GM18951 (cell line): ENCODE data around the gene TBX10.

ENCODE experiments used
- POLR2A ChIP-seq: IDR thresholded peaks from 4 replicates; pipeline ENCODE4 v1.6.1; 2011; ENCODE audit warnings: mild to moderate bottlenecking; ENCODE audit not compliant: insufficient read length, insufficient read depth; ENCODE audit errors: extremely low read depth
- in situ Hi-C: fragments of 300-500 bp; cut with MboI; formaldehyde crosslinking; loops from one replicate; pipeline ENCODE4 v1.12.0; 2022; ENCODE audit warnings: low sequenced_read_pairs, mixed read lengths, inconsistent platforms; ENCODE audit not compliant: unreplicated experiment

The TBX10 gene

GRCh38 chr11:67635231-67635521, 4.4 kb downstream of the TBX10 start:
- in situ Hi-C loops: no loop called here

GRCh38 chr11:67634366-67635230, 5.0 kb downstream of the TBX10 start:
- in situ Hi-C loops: no loop called here
- TF ChIP-seq POLR2A: no peak

More at GRCh38 chr11:67635231-67635521, 4.4 kb downstream of the TBX10 start:
- no peak for TF ChIP-seq POLR2A

DNA sequence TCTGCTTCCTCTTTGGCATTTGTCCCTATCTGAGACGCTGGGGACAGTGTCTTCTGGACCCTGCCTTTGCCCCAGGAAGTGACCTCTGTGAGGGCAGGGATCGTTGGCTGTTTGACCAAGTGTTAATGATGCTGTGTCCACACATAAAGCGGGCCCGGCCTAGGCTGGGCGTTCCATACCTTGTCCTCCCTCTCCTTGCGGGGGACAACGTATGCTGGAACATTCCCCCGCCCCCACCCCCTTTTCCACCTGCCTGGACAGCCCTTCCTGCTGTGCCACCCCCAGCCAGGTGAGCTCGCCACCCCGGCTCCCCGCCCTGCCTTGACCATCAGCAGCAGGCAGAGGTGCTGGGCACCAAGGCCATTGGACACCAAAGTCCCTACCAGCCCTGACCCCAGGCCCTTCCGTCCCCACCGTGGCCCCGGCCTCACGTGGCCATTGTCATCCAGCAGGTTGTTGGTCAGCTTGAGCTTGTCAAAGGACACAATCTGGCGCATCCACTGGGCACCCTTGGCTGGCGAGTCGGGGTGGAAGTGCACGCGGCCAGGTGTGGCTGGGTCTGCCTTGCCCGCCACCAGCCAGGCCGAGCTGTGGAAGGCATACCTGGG, 5.7 kb downstream of the TBX10 start:
- in situ Hi-C loops: no loop called here
- TF ChIP-seq POLR2A: no peak

GRCh38 chr11:67632982-67633755, 6.4 kb downstream of the TBX10 start:
- in situ Hi-C loops: no loop called here
- TF ChIP-seq POLR2A: no peak

- TF ChIP-seq POLR2A: no peak
These were observed 7.2 kb downstream of the TBX10 start for GRCh38 chr11:67632175-67632981.

DNA sequence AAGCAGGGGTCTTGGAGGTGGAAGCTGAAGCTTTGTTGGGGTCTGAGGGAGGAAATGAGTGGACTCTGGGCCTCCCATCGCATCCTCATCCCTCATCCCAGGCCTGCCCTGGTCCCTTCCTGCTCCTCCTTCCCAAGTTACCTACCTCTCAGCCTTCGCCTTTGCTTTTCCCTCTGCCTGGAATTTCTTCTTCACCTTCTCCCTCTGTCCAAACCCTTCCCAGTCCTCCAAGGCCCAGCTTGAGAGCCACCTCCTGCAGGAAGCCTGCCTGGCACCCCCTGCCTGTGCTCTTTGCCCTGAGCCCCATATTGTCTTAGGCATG, 7.7 kb downstream of the TBX10 start:
- in situ Hi-C loops: no loop called here
- TF ChIP-seq POLR2A: no peak

More at GRCh38 chr11:67632175-67632981, 7.2 kb downstream of the TBX10 start:
- in situ Hi-C loops: no loop called here

DNA sequence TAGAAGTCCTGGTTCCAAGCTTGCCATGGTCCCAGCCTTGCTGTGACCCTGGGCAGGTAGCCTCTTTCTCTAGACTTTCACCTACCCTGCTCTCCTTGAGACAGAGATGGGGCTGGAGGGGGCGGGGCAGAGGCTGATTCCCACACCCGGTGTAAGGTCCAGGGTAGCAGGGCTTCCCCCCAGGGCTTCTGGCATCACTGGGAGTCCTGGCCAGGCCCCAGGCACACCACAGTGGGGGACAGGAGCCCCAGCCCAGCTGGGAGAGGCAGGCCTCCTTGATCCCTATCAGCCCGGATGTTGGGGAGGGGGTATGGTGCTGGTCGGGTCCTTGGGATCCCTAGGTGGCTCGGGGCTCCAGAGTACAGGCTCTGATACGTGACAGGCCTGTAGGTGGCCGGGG, 8.2 kb downstream of the TBX10 start:
- TF ChIP-seq POLR2A: no peak
- in situ Hi-C loops: no loop called here

DNA sequence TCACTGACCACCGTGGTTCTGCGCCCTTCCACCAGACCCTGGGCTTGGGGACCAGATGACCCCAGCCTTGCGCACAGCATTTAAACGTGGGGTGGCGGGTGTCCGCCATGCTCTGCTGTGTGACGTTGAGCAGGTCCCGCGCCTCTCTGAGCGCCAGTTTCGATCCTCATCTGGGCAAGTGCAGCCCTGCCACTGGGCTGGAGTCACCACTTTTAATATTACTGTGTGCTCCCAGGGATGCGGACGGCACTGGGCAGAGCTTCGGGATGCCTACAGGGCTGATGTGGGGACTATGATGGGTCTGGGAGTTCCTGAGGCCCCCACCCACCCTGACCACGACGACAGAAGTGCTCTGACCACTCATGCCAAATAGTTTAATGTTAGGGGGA, 8.6 kb downstream of the TBX10 start:
- TF ChIP-seq POLR2A: no peak

DNA sequence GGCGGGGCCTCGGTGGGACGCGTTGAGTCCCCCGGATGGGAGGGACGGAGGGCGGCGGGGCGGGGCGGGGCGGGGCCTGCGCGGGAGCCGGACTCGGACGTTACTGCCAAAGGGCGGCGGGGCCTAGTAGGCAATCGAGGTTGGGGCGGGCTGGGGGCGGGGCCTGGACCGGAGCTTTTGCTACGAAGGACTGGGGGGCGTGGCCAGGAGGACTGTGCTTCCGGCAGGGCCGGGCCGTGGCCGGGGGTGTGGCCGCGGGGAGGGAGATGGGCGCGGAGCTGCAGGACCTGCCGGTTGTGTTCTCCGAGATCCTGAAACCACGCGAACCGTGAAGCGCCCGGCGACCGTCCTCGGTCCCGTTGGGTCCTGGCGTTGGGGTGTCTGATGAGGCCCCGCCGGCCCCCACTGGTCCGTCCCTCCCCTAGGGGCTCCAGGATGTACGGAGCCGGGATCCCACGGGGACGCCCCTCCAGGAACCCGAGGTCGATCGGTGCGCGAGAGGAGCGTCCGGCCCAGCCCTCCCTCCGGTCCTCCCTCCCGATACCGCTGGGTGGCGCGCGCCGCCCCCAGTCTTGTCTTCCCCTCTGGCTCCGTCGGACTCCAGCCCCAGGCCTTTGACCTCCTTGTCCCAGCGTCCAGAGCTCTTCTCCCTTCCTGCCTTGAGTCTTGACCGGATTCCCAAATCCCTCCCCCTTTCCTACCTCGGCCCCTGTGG, 9.2 kb downstream of the TBX10 start:
- in situ Hi-C loops: no loop called here
- TF ChIP-seq POLR2A: peak; percentile 75

More for the DNA sequence above, 8.6 kb downstream of the TBX10 start:
- in situ Hi-C loops: no loop called here

DNA sequence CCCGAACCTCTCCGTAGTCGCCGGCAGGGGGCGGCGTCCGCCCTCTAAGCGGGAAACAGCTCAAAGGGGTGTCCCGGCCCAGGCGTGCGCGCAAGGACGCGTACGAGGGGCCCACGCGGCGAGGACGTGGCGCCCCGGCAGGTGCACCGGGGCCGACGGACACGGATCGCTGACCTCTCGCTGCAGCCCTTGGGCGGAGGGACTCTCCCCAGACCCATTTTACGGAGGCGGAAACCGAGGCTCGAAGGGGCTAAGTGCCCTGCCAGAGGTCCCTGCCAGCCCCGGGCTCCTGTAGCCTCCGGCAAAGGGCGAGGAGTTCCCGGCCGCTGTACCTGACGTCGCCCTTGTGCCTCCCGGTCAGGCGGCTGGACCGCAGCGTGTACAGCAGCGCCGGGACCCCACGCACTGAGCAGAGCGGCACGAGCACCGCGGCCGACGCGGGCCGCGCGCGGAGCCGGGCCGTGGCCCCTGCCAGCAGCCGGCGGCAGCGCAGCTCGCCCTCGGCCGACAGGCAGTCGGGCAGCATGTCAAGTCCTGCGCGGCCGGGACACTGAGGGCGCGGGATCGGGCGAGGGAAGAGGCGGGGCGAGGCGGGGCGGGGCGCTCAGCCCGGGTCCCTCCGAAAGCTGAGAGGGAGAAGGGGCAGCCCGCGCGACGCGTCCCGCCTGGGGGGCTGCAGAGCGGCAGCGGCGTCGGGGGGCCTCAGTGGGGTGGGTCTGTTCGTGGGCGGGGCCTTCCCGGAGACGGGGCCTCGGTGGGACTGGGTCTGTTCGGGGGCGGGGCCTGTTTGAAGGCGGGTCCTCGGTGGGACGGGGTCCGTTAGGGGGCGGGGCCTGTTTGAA, 10.0 kb downstream of the TBX10 start, which contains the start of gene NUDT8:
Gene NUDT8 (minus strand): TSS at position 552 of the 842 bp plus-strand sequence. CDS start 26 bp downstream, at position 526.
- in situ Hi-C loops: no loop called here

GRCh38 chr11:67628710-67629385, 10.7 kb downstream of the TBX10 start:
- no peak for TF ChIP-seq POLR2A
- in situ Hi-C loops: no loop called here

More for the DNA sequence above, 10.0 kb downstream of the TBX10 start, which contains the start of gene NUDT8:
- peak; percentile 66 for TF ChIP-seq POLR2A
